Inflammatory macrophage treated with lipopolysaccharide for 1 hour (primary cell): ENCODE data around the gene KRTAP10-1.

Experiments used
- DNase-seq, 2 donors: peaks; one replicate each; pipeline ENCODE4 v3.0.0-alpha.2; 2020 to 2022

Gene KRTAP10-1

DNA sequence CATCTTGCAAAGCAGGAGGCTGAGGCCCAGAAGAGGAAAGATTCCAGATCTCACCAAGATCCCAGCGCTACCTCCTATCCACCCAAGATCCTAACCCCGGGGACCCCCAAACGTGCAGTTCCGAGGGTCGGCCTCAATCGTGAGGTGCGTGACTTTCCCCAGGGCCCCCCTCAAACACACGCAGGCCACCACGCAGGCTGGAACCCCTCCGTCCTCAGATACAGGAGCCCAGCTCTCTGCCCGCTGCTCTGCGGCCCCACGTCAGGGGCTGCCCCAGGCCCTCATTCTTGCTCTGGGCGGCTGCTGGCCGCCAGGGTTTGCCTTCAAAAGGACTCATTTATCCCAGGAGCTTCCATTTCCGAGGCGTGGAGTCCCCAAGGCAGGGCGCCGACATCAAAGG, 39.9 kb downstream of the KRTAP10-1 start:
- DNase-seq, result no peak

DNA sequence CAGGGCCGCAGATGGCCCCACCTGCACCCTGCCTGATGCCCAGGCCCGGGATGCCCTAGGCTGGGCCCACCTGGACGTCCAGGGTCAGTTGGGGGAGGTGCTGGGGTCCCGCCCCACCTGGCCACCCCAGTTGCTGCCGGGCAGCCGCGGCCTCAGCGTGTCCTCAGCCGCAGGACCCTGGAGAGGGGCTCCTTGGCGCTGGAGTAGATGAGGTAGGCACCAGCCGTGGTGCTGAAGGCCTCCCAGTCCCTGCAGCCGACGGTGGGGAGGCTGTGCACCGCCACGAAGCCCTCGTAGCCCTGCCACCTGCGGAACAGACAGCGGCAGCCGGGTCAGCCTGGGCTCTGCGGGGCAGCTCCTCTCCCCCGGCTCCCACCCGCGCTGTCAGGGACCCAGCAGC, 40.4 kb downstream of the KRTAP10-1 start:
- no peak for DNase-seq

DNA sequence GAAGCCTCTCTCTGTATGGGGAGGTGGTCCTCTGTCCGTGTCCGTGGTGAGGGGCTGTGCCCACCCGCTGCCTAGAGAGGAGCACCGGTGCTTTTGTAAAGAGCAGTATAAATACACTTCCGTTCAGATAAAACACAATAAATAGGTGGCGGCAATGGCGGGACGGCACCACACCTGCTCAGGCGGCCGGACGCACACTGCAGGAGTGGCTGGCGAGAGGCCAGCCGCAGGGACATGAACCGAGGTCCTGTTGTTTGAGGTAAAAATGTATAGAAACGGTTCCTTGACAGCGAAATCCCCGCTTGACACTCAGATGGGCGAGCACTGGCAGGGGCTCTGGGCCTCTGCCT, 40.8 kb downstream of the KRTAP10-1 start:
- no peak for DNase-seq

DNA sequence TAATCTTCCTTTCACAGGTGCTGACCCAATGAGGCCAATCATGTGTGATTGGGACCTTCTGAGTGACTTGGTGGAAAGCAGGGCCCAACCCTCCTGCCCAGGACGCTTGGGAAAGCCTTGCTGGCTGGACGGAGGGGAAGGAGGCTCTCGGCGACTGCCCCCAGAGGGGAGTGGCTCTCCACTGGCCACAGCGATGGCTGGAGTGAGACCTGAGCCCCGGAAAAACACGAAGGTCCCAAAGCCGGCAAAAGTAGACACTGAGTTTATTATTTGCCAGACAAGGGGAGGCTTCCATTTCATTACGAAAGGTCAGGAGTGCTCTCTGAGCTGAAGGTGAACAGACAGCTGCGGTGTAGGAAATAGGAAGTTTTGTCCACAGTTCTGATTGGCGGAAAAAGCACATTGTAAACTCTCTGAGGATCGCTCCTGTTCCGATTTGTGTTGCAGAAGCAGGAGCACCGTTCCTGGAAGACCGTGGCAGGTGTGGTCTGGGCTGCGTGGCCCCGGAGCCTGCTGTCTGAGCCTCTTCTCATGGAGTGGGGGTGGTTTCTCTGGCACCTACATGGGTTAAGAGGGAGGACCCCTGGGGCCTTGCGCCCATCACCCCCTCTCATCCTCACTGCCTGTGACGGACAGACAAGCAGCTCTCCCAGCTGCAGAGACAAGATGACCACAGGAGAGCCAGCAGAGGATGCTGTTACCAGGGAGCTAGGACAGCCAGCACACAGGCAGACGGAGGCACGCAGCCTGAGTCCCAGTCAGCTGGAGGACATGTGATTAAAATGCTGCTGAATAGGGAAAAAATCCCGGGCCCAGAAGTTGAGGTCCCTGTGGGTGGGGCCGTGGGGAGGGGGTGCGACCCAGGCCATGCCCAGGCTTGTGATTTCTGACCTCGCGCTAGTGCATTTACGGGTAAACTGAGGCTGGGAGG, 41.5 kb downstream of the KRTAP10-1 start:
- no peak for DNase-seq

DNA sequence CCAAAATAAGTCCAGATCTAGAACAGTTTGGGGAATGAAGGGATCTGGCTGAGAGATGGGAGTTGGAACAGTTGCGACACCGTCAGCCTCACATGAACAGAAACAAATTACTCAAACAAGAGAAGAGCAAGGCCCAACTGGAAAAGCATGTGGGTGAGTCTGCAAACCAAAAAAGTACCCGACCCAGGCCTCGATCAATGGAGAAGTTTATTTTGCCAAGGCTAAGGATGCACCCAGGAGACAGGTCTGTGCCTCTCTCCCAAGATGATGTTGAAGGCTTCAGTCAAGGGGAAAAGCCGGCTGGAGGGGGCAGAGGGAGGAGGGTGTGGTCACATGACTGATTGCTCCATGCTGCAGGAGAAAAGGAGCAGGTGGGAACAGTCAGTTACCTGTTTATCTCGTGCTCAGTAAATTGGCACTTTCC, 42.3 kb downstream of the KRTAP10-1 start:
- peak in 1 of 2 donors; percentile 23 for DNase-seq

DNA sequence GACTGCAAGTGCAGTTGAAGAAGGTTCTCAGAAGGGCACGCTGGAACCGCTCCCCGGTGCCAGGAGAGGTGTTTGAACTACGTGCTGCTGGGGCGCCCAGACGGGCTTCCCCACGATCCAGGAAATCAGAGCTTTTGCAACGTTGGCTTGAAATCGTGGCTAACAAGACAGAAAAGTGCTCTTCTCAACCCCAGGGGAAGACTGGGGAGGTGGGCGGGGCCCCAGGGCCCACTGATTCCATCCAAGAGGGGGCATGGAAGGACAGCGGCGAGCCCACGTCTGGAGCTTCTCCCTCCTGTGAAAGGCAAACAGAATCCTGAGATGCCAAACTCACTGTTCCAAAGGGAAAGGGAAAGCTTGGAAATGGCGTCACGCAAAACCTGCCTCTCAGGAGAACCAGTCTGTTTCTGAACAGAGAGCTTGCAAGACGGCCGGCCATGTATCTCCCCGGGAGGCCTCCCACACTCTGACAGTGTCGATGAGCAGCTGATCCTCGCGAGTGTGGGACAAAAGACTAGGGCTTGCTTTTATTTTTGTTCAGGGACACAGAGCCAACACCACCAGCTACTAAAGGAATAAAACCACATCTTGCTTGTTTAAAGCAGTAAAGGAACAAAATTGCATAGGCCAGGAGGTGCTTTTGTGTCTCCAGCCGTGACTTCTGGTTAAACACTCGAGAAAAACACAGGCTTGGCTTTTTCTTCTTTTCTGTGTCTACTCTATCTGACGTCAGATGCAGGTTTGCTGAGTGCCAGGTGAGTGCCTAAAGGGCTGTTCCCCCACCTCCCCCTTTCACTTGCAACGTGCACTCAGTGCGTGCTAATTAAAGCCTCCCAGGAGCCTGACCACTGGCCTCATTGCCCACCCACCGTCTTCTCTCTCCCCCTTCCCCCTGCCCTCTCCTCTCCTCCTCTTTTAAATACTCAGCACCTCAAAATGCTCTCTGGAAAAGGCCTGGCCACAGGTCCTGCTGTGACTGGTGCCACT, 43.1 kb downstream of the KRTAP10-1 start:
- DNase-seq, result no peak

DNA sequence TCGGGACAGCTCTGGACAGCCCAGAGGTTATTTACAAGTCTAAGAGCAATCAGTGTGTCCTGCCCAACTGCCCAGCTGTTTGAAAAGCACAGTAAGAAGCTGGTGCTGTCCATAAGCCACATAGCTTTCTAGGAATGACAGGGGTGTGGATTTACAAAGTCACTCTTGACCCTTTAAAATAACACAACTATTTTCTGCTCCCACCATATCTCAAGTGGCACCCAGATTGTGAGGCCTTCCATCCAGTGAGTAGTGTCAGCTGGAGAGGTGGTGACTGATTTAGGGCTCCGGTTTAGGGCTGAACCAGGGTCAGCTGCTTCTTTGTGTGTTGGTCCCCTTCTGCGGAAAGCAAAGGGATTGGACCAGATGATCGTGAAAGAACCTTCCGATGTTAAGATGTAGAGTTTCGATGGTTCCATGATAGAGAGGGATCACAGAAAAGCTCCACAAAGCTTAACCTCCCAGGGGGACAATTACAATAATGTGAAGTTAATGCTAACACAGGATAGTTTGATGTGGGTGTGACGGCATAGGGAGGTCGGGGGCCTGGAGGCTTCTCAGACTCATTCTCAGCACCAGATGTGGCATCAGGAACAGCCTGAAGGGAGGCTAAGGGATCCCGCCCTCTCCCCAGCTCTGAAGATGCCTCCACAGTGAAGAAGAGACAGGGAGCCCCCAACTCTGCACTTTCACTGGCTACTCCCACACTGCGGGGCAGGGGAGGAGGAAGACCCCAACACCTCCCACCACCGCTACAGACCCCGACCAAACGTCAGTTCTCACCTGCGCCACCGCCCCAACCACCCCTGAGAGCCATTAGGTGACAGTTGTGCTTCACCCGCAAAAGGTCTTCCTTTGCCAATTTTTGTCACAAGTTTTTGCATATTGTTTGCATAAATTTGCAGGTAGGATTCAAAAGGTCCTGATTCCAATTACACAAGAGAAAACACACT, 44.1 kb downstream of the KRTAP10-1 start:
- no peak for DNase-seq

DNA sequence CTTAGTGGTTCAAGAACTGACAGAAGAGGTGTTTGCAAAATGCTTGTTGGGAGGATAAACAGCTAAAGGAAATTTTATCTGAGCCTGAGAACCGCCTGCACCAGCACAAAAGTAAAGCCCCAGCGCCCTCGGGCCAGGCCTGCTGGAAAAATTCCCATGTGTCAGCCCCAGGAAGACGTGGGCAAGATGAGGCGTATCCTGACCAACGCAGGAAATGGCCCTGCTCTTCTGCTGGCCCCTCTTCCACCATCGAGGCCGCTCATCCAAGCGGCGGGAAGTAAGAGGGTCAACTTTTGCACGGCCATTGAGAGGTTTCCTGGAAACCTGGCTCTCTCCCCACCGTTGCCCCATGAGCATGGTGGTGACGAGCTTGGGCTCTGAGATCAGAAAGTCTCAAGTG, 45.0 kb downstream of the KRTAP10-1 start:
- no peak for DNase-seq

DNA sequence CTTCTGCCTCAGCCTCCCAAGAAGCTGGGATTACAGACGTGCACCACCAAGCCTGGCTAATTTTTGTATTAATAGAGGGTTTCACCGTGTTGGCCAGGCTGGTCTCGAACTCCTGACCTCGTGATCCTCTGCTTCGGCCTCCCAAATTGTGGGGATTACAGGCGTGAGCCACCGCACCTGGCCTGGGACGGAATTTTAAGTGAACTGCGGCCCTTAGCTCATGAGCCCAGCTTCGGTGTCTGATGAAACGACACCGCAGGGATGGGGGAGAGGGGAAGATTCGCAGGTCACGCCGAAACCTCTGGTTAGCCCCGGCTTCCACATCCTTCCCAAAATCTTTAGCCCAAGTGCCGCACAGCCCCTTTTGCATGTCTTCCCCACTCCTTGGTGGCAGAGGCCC, 45.6 kb downstream of the KRTAP10-1 start:
- no peak for DNase-seq

DNA sequence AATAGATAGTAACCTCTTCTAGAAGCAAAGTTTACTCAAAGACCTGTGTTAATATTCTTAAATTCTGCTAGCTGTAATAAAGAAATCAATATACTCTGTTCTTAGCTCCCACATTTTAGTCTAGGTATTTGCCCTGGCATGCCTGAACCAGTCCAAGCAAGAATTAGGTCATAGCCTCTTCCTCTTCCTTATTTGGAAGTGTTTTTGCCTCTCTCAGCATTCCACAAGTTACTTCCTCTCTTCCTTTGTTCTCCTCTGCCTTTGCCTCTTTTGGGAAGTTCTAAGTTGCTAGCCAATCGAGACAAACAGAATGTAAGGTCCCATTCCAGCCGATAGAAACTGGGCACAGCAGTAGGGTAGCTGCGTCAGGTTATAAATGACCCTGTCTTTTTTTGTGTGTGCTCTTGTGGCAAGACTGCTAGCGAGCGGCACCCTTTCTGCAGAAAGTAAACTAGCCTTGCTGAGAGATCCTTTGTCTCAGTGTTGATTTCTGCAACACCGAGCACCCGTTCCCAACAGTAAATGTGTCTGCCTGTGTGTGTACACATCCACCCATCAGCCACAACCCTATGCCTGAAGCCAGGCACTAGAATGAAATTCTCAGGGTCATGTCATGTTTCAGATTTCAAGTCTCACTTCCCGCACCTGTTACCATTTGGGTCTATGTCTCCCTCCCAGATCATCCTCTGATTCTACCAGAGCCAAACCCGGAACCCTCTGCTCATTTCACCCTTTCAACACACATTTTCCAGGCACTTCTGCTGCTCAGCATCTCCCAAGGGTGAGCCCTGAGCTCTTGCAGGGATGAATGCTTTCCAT, 47.2 kb downstream of the KRTAP10-1 start:
- DNase-seq, result peak; percentile 20 to 25

DNA sequence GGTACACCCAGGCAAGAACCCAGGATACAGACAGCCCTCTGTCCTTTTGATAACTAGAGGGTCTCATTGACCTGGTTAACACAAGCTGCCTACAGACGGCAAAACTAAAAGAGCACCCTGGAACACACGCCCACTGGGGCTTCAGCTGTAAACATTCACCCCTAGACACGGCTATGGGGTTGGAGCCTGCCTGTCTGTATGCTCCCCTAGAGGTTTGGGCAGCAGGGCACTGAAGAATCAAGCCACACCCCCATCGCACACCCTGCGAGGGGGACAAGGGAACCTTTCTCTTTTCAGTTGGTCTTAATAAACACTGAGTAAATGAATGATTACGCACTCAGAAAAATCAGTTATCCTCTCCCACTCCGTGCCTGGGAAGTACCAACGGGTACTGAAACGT, 49.2 kb downstream of the KRTAP10-1 start:
- DNase-seq, result no peak

DNA sequence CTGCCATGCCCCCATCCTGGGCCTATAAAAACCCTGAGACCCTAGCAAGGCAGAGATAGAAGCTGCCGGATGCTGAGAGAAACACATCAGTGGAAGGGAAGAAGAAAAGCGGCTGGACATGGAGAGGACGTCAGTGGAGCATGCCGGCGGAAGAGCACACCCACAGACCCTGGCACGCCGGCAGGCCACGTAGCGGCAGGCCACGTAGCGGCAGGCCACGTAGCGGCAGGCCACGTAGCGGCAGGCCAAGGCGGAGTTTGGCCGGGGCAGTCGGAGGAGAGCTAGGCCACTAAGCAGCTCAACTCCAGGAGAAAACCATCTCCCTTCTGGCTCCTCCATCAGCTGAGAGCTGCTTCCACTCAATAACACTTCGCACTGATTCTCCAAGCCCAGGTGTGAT, 49.6 kb downstream of the KRTAP10-1 start:
- DNase-seq, result no peak

DNA sequence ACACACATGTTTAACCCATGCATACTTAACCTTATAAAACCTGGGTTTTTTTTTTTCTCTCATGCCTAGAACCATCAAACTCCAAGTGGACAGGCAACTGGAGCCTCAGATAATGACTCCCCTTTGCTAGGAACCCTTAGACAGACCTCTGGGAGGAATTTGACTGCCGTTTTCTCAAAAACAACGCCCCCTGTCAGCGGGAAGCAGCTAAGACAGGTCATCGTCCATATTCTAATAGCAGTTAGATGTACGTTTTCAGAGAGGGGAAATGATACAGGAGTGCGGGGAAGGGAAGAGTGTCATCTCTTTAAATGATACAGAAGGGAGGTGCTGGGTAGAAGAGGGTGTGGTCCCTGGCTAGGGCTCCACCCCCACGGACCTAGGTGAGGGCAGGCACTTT, 50.0 kb downstream of the KRTAP10-1 start:
- DNase-seq, result no peak
